ENCODE data around the gene CLSTN2. TPM values are rescaled to one million over a fixed set of nuclear protein-coding genes. Genes with fewer than 3 reads are reported as not detected.

The CLSTN2 gene
- total RNA-seq, 1 experiment from 2014 or later = 0.68 TPM

DNA sequence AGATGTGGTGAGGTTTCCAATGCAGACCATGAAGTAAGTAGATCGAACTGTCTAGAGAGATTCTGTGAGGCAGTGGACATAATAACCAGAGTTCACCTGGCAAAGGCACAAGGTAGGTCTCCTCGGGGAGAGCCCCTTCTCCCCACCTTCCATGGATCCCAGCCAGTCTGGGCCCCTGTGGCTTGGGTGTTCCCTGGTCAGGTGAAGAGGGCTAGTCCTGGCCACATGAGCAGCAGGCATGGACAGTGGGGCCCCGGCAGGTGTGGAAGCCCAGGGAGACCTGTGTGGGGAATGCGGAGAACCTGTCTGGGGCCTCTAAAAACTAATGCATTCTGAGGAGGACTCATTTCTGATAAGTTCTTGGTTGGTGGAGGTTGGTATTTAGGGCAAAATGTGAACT lies 501.4 kb downstream of the CLSTN2 start:
- H2AFZ ChIP-seq (ENCODE audit: low read length) = no peak overlapping the region

More for the DNA sequence above, 501.4 kb downstream of the CLSTN2 start:
- no peaks in the 10 kb centered on the region for H3K79me2 ChIP-seq (ENCODE audit: insufficient read depth, low read length)
- no peaks in the 10 kb centered on the region for H3K27me3 ChIP-seq (ENCODE audit: insufficient read depth, low read length)
- H4K8ac ChIP-seq (replicated peaks; ENCODE audit: insufficient read length, low read depth, low read length) = no peak overlapping the region
- H3K4ac ChIP-seq (ENCODE audit: low read depth, low read length) = no peak overlapping the region
- no peak overlapping the region for H3K4me2 ChIP-seq (ENCODE audit: insufficient read depth, insufficient read length, low read length)
- H3K4me1 Mint-ChIP-seq = no peaks in the 10 kb centered on the region
- H4K91ac ChIP-seq (ENCODE audit: insufficient read length, low read depth, low read length) = no peak overlapping the region
- no peak overlapping the region for H2AK5ac ChIP-seq (ENCODE audit: insufficient read length, low read length)
- no peak overlapping the region for H2BK120ac ChIP-seq (ENCODE audit: low read depth, low read length, poor library complexity, severe bottlenecking)
- H2BK12ac ChIP-seq (ENCODE audit: insufficient read length, low read depth, low read length) = no peak overlapping the region
- no peak for DNase-seq
- H3K4me3 Mint-ChIP-seq = no peak overlapping the region
- no peaks in the 10 kb centered on the region for H3K9me3 Mint-ChIP-seq
- TF ChIP-seq, protein P1, sequence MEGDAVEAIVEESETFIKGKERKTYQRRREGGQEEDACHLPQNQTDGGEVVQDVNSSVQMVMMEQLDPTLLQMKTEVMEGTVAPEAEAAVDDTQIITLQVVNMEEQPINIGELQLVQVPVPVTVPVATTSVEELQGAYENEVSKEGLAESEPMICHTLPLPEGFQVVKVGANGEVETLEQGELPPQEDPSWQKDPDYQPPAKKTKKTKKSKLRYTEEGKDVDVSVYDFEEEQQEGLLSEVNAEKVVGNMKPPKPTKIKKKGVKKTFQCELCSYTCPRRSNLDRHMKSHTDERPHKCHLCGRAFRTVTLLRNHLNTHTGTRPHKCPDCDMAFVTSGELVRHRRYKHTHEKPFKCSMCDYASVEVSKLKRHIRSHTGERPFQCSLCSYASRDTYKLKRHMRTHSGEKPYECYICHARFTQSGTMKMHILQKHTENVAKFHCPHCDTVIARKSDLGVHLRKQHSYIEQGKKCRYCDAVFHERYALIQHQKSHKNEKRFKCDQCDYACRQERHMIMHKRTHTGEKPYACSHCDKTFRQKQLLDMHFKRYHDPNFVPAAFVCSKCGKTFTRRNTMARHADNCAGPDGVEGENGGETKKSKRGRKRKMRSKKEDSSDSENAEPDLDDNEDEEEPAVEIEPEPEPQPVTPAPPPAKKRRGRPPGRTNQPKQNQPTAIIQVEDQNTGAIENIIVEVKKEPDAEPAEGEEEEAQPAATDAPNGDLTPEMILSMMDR (conservative IDR thresholded peaks at IDR 0.05) = no peak
- no peak overlapping the region for H3K18ac ChIP-seq (ENCODE audit: insufficient read length, low read depth, low read length)
- H3K79me1 ChIP-seq (ENCODE audit: insufficient read depth, low read depth, low read length, poor library complexity, severe bottlenecking) = no peaks in the 10 kb centered on the region
- no peaks in the 10 kb centered on the region; the same call in 1 of the 2 replicates for H3K4me1 ChIP-seq (ENCODE audit: insufficient read depth, low read length)
- no CpG with 5 or more reads among the region's 4 CpGs for WGBS (ENCODE audit: extremely low coverage, insufficient read length, low lambda C conversion rate)
- H2BK5ac ChIP-seq (ENCODE audit: insufficient read length, low read length) = no peak overlapping the region
- no peak overlapping the region for H4K5ac ChIP-seq (ENCODE audit: insufficient read length, low read depth, low read length)
- H3K23ac ChIP-seq (ENCODE audit: insufficient read length, low read depth, low read length) = no peak overlapping the region
- H3K27ac ChIP-seq (ENCODE audit: insufficient read length, low read depth, low read length) = no peak overlapping the region
- H3K9me3 ChIP-seq (ENCODE audit: control insufficient read depth, low read depth, low read length) = no peaks in the 10 kb centered on the region
- no peak overlapping the region for H3K56ac ChIP-seq (ENCODE audit: insufficient read length, low read depth, low read length)
- no peak overlapping the region for H3K27ac Mint-ChIP-seq
- H3K14ac ChIP-seq (ENCODE audit: insufficient read depth, low read length) = no peak overlapping the region; the same call in 1 of the 2 replicates
- no peaks in the 10 kb centered on the region for H3K23me2 ChIP-seq (ENCODE audit: insufficient read length, low read depth, low read length, poor library complexity, severe bottlenecking)
- no peaks in the 10 kb centered on the region for H3K27me3 Mint-ChIP-seq (ENCODE audit: low read depth)
- H3K9ac ChIP-seq (ENCODE audit: extremely low read depth, insufficient read length, low read length) = no peak overlapping the region
- no peaks in the 10 kb centered on the region for H3K36me3 Mint-ChIP-seq (ENCODE audit: insufficient read depth in 1 of 3, low read depth in 3 of 3)
- no peaks in the 10 kb centered on the region for H4K20me1 ChIP-seq (ENCODE audit: control insufficient read depth, insufficient read depth, insufficient read length)
- no peak overlapping the region for H2BK20ac ChIP-seq (ENCODE audit: low read depth, low read length, poor library complexity, severe bottlenecking)
- H3T11ph ChIP-seq (ENCODE audit: low read length) = no peak overlapping the region
- H2BK15ac ChIP-seq (ENCODE audit: low read depth, low read length) = no peak overlapping the region

Data from H9 (cell line).